Central memory CD8-positive, alpha-beta T cell (primary cell): Measurements from ENCODE around the gene IQGAP2.
"Not testable (repeated sequence)": the region's sequence is repeated elsewhere in the genome, so short reads cannot be mapped to it uniquely, and the experiment has no call there.

Source experiments
- ATAC-seq: fragments of 150-1000 bp; cut with Tn5 transposase; replicated peaks from 2 replicates; pipeline ENCODE4 v1.10.0; 2022; ENCODE audit warnings: mild to moderate bottlenecking, moderate FRiP score, moderate number of reproducible peaks; ENCODE audit not compliant: poor library complexity, severe bottlenecking; ENCODE audit errors: extremely low read depth
- DNase-seq, 2 donors: peaks; one replicate each; pipeline ENCODE4 v3.0.0; 2021; ENCODE audit warnings: low spot score in 2 of 2
- H3K27ac Mint-ChIP-seq: one replicate; pipeline ENCODE4 v1.8.0; 2022; ENCODE audit warnings: low read depth, mild to moderate bottlenecking, moderate library complexity, mixed read lengths
- H3K27me3 Mint-ChIP-seq: one replicate; pipeline ENCODE4 v1.8.0; 2022; ENCODE audit warnings: mixed read lengths
- H3K36me3 Mint-ChIP-seq: one replicate; pipeline ENCODE4 v1.8.0; 2022; ENCODE audit warnings: mild to moderate bottlenecking, moderate library complexity, mixed read lengths; ENCODE audit not compliant: insufficient read depth
- H3K4me1 Mint-ChIP-seq: one replicate; pipeline ENCODE4 v1.8.0; 2022; ENCODE audit warnings: mixed read lengths
- H3K4me3 Mint-ChIP-seq: one replicate; pipeline ENCODE4 v1.8.0; 2022; ENCODE audit warnings: mild to moderate bottlenecking, moderate library complexity, mixed read lengths
- H3K9me3 Mint-ChIP-seq: one replicate; pipeline ENCODE4 v1.8.0; 2022; ENCODE audit warnings: mixed read lengths

IQGAP2 gene

DNA sequence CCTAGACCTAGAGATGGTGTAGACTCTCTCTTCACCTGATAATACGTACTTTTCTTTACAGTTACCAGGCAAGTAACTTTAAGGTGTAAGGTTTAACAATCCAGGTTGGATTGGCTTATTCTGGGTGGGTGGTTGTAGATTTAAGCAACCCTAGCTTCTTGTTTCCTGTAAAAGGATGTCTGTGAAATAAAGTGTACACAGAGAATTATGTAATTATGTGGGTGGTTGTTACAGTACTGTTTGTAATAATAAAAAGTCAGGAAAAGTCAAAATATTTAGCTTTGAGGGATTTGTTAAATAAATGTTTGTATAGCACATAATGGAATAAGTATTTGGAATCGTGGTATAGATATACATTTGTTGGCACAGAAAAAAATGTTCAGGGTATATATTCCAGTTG is 269.2 kb downstream of the IQGAP2 start:
- no peak for ATAC-seq
- Mint-ChIP-seq H3K27ac (no peak overlapping the region), H3K4me3 (no peak overlapping the region), H3K4me1 (peaks cover 5% of the 10 kb centered on the region), H3K27me3 (no peaks in the 10 kb centered on the region), H3K9me3 (no peaks in the 10 kb centered on the region), H3K36me3 (peaks cover 79% of the 10 kb centered on the region)
- no peak for DNase-seq

DNA sequence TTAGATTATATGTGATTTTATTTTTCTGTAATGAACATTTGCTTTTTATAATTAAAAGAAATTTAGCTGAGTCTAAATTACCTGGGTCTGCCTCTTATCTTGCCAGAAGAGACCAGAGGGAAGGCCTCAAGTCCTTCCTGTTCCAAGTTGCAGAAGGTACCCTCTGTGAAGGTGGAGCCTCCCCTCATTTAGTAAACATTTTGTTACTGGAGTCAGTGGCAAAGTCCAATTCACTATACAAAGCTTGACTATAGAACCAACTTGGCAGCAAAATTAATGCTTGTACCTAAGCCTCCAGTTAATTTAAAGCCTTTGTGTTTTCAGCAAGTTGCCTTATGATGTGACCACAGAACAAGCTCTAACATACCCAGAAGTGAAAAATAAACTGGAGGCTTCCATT is 270.0 kb downstream of the IQGAP2 start:
- no peak overlapping the region for H3K27ac Mint-ChIP-seq
- H3K27me3 Mint-ChIP-seq, result no peaks in the 10 kb centered on the region
- no peak for ATAC-seq
- H3K36me3 Mint-ChIP-seq, result peaks cover 77% of the 10 kb centered on the region
- peaks cover 5% of the 10 kb centered on the region for H3K4me1 Mint-ChIP-seq
- no peak overlapping the region for H3K4me3 Mint-ChIP-seq
- H3K9me3 Mint-ChIP-seq, result no peaks in the 10 kb centered on the region
- no peak for DNase-seq

DNA sequence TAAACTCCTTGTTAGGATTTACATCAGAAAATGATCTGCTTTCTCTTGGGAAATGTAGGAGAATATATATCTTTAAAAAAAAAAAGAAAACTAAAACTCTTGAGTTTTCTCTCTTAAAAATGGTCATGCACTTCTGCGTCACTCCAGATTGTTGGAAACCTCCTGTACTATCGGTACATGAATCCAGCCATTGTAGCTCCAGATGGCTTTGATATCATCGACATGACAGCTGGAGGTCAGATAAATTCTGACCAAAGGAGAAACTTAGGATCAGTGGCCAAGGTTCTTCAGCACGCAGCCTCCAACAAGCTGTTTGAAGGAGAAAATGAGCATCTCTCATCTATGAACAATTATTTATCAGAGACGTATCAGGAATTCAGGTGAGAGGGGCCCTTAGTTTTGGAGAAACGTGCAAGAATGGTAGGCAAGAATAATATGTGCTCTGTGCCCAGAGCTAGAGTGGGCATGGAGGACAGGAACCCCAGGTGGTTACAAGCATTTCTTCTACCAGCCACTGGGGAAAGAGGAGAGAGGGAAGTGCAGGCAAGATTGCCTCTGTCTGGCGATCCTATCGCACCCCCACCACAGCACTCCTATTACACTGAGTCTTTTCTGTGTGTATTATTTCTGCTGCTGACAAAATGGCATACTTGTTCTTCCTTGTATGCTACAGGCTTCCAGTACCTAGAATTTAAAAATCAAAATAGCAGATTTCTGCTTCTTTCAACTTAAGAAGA is 271.4 kb downstream of the IQGAP2 start:
- no peaks in the 10 kb centered on the region for H3K27me3 Mint-ChIP-seq
- H3K27ac Mint-ChIP-seq, result no peak overlapping the region
- ATAC-seq (no peak), DNase-seq (no peak)
- no peak overlapping the region for H3K4me3 Mint-ChIP-seq
- H3K4me1 Mint-ChIP-seq, result peaks cover 6% of the 10 kb centered on the region
- H3K36me3 Mint-ChIP-seq, result peaks cover 83% of the 10 kb centered on the region
- no peaks in the 10 kb centered on the region for H3K9me3 Mint-ChIP-seq

DNA sequence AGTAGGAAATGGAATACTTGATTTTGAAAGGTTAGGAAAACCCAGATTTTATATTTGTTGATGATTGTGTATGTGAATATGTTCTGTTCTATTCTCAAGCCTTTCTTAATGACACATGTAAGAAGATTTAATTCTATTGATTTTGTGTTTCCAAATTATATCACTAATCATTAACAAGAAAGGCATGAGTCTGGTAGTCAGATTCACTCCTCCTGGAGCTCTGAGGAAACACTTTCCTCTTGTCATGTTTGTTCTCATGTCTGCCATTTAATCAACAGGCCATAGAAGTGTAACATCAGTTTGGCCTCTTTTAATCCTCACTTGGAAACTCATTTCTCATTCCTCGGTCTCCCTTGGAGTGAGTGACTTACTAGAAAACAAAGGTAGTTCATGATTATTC is 272.3 kb downstream of the IQGAP2 start:
- H3K27ac Mint-ChIP-seq, result no peak overlapping the region
- no peaks in the 10 kb centered on the region for H3K9me3 Mint-ChIP-seq
- no peak overlapping the region for H3K4me3 Mint-ChIP-seq
- H3K4me1 Mint-ChIP-seq, result peaks cover 13% of the 10 kb centered on the region
- ATAC-seq (no peak), DNase-seq (no peak)
- H3K27me3 Mint-ChIP-seq, result no peaks in the 10 kb centered on the region
- H3K36me3 Mint-ChIP-seq, result peaks cover 80% of the 10 kb centered on the region

DNA sequence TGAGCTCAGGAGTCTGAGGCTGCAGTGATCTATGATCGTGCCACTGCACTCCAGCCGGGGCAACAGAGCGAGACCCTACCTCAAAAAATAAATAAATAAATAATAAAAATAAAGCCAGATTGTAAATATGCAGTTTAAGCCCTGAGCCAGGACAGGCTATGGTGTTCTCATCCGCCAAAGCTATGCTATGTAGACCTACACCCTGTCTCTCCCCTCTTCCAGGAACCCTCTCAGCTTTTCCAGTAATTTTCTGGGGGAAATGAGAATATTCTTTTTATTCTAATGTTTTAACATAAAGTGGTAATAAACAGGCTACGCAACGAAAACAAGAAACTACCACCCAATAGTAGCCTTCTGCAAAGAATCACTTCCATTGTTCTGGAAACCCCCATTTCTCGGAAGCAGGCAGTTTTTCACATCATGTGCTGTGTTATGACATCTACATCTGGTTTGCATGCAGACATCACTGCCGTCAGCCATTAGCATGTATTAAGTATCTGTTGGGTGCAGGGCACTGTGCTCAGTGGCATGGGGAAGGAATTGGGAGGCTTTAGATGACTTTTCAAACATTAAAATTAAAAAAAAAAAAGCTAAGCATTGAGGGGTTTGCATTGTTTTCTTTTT is 274.9 kb downstream of the IQGAP2 start:
- H3K36me3 Mint-ChIP-seq, result peaks cover 64% of the 10 kb centered on the region
- H3K4me3 Mint-ChIP-seq, result no peak overlapping the region
- H3K27ac Mint-ChIP-seq, result no peak overlapping the region
- DNase-seq (no peak), ATAC-seq (no peak)
- peaks cover 17% of the 10 kb centered on the region for H3K4me1 Mint-ChIP-seq
- H3K27me3 Mint-ChIP-seq, result no peaks in the 10 kb centered on the region
- no peaks in the 10 kb centered on the region for H3K9me3 Mint-ChIP-seq

DNA sequence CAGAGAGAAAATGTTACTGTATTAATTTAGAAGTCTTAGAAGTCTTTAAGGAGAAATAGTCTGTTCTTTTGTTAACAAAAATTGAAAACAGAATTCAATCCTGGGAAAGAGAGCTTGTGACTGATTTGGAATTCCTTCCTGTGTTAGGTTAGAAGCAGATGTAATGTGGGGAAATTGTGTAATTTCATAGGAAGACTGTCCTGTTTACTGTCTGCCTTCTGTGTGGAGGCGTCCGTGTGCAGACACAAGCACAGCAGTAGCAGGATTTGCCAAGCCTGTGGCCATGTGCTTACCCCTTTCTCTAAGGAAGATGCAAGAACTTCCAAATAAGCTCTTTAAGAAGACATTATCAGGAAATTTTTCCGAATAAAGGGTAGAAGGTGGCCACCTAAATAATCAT is 276.1 kb downstream of the IQGAP2 start:
- peaks cover 62% of the 10 kb centered on the region for H3K36me3 Mint-ChIP-seq
- no peak overlapping the region for H3K4me3 Mint-ChIP-seq
- peak overlapping the region; percentile 71 for H3K27ac Mint-ChIP-seq
- ATAC-seq (no peak), DNase-seq (no peak)
- H3K27me3 Mint-ChIP-seq, result no peaks in the 10 kb centered on the region
- H3K4me1 Mint-ChIP-seq, result peaks cover 17% of the 10 kb centered on the region
- no peaks in the 10 kb centered on the region for H3K9me3 Mint-ChIP-seq

DNA sequence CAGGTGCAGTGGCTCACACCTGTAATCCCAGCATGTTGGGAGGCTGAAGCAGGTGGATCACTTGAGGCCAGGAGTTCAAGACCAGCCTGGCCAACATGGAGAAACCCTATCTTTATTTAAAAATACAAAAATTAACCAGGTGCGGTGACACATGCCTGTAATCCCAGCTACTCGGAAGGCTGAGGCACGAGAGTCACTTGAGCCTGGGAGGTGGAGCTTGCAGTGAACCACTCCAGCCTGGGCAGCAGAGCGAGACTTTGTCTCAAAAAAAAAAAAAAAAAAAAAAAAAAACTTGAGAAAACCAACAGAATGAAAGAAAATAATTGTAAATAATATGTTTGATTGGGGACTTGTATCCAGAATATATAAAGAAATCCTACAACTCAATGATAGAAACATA is 277.7 kb downstream of the IQGAP2 start:
- H3K27me3 Mint-ChIP-seq, H3K9me3 Mint-ChIP-seq, ATAC-seq, H3K4me3 Mint-ChIP-seq, DNase-seq: not testable (repeated sequence)
- Mint-ChIP-seq H3K27ac (peak overlapping the region; percentile 71), H3K36me3 (peaks cover 60% of the 10 kb centered on the region), H3K4me1 (peaks cover 17% of the 10 kb centered on the region)

DNA sequence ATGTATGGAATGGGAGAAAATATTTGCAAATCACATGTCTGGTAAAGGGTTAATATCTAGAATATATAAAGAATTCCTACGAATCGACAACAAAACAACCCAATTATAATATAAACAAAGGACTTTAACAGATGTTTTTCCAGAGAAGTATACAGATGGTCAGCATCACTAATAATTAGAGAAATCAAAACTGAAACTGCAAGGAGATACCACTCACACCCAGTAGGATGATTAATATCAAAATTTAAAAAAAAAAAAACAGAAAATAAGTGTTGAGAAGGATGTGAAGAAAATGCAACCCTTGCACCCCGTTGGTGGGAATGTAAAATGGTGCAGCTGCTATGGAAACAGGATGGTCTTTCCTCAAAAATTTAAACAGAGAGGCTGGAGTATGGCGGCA is 278.2 kb downstream of the IQGAP2 start:
- ATAC-seq, result no peak
- peaks cover 60% of the 10 kb centered on the region for H3K36me3 Mint-ChIP-seq

DNA sequence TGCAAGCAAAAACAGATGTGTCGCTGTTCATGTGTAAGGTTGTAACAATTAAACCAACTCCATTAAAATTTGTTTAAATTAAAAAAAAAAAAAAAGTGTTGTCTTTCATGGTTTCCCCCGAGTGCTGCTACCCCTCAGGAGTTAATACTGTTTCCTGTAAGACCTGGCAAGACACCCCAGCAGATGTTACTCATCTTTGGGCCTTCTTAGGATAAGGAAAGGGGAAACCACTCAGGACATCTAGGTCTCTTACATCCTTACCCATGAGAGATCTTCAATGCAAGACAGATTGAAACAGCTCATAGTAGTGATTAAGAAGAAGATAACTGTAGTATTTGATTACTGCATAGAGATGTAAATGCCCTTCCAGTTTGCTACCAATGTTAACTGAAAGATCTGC is 279.3 kb downstream of the IQGAP2 start:
- H3K4me3 Mint-ChIP-seq, result no peak overlapping the region
- peaks cover 60% of the 10 kb centered on the region for H3K36me3 Mint-ChIP-seq
- no peaks in the 10 kb centered on the region for H3K9me3 Mint-ChIP-seq
- peaks cover 17% of the 10 kb centered on the region for H3K4me1 Mint-ChIP-seq
- H3K27ac Mint-ChIP-seq, result peak overlapping the region; percentile 71
- H3K27me3 Mint-ChIP-seq, result no peaks in the 10 kb centered on the region
- ATAC-seq, result no peak
- no peak for DNase-seq

More for the DNA sequence above, 278.2 kb downstream of the IQGAP2 start:
- no peak for DNase-seq
- no peaks in the 10 kb centered on the region for H3K27me3 Mint-ChIP-seq
- no peak overlapping the region for H3K4me3 Mint-ChIP-seq
- peaks cover 17% of the 10 kb centered on the region for H3K4me1 Mint-ChIP-seq
- H3K9me3 Mint-ChIP-seq, result no peaks in the 10 kb centered on the region
- H3K27ac Mint-ChIP-seq, result peak overlapping the region; percentile 71

DNA sequence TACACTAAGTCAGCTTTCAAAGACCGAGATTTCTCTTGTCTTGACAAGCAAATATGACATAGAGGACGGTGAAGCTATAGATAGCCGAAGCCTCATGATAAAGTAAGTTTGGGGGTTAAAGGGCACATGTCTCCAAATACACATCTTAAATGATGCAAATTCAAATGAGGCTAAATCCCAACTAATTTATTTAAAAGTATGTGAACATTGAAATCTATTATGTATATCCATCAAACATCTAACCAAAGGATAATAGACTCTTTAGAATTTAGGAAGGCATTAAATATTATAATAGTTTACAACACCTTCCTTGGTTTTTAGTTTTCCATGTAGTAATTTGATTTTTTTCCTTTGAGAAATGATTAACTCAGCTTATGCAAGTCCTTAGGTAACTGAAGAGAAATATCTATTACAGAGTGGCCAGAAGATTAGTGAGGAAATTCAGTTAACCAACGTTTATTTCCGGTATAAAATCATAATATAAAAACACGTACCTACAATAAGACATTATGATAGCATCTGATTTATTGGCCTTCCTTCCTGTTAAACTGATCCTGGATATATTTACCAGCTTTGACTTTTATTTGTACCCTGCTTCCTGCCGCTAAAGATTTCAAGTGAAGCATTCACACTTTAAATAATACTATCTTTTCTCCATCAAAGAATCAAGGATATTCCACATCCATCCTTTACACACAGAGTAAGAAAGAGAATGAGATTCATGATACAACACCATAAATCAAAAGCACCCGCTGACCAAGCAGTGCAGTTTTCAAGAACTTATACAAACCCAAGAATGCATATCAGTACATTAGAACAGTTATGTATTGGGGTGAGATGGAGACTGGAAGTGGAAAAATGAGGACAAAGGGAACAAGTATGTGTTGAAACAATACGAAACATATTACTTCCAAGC is 281.0 kb downstream of the IQGAP2 start:
- Mint-ChIP-seq H3K27ac (peak overlapping the region; percentile 33), H3K4me3 (no peak overlapping the region), H3K27me3 (no peaks in the 10 kb centered on the region), H3K36me3 (peaks cover 61% of the 10 kb centered on the region), H3K9me3 (no peaks in the 10 kb centered on the region), H3K4me1 (peaks cover 14% of the 10 kb centered on the region)
- DNase-seq (no peak), ATAC-seq (no peak)

DNA sequence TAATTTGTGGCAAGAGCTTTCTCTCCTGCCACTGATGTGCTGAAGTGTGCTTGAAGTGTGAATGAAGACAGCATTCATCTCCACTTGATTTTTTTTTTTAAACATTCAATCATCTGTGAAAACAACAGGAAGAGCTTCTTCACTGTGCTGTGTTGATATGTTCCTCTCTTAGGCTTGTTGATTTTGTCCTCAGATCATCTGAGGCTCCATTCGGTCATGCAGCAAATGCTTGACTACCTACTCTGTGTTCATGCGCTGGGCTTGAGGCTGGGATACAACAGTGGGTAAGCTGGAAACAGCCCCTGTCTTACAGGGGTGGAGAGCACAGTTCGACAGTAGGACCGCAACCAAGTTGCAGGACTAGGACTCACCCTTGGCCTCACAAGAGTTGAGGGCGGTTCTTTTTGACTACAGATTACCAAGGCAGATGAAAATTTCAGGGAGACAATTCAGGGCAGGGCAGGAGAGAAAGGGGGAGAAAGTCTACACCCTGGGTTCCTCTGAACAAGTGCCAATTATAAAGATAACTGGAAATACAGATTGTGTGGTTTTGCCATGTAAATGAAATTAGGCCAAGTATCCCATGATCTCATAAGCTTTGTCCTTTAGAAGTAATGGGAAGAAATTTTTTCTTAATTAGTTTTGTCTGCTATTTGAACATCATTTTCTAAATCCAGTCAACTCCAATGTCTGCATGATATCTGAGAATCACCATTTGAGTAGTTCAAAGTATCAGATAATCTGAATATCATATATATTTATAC is 281.9 kb downstream of the IQGAP2 start:
- Mint-ChIP-seq H3K36me3 (peaks cover 54% of the 10 kb centered on the region), H3K9me3 (no peaks in the 10 kb centered on the region), H3K27me3 (no peaks in the 10 kb centered on the region), H3K4me1 (peaks cover 9% of the 10 kb centered on the region), H3K4me3 (no peak overlapping the region), H3K27ac (peak overlapping the region; percentile 33)
- no peak for DNase-seq
- no peak for ATAC-seq

DNA sequence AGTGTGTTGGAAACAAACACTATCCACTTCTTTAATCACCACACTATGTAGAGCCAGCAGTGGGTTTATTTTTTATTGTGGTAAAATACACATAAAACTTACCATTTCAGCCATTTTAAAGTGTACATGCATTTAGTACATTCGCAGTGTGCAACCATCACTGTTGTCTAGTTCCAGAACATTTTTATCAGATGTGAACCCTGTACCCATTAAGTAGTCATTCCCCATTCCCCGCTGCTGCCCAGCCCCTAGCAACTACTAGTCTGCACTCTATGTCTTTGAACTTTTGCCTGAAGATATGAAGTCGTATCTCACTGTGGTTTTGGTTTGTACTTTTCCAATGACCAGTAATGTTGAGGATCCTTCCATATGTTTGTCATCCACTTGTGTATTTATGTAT is 282.6 kb downstream of the IQGAP2 start:
- Mint-ChIP-seq H3K36me3 (peaks cover 52% of the 10 kb centered on the region), H3K4me1 (peaks cover 5% of the 10 kb centered on the region)

More for the DNA sequence above, 282.6 kb downstream of the IQGAP2 start:
- ATAC-seq, result no peak
- H3K27ac Mint-ChIP-seq, result no peak overlapping the region
- no peak overlapping the region for H3K4me3 Mint-ChIP-seq
- no peaks in the 10 kb centered on the region for H3K27me3 Mint-ChIP-seq
- no peak for DNase-seq
- H3K9me3 Mint-ChIP-seq, result no peaks in the 10 kb centered on the region
